WTC11 (cell line): ENCODE results near the gene FBXO45. TPM values are rescaled to one million over a fixed set of nuclear protein-coding genes. Genes with fewer than 3 reads are reported as not detected.

ENCODE experiments used
- ATF1 ChIP-seq: sonication (generic); formaldehyde crosslinking; IDR thresholded peaks from 2 replicates; pipeline ENCODE4 v1.8.1; 2023; ENCODE audit warnings: mild to moderate bottlenecking, moderate library complexity, missing genetic modification reagents
- CDX4 ChIP-seq: fragments of 250-450 bp; sonication (Bioruptor Pico); IDR thresholded peaks from 2 replicates; pipeline ENCODE4 v1.9.0; 2021; ENCODE audit warnings: moderate library complexity, mild to moderate bottlenecking, inconsistent platforms, borderline replicate concordance
- ESRRA ChIP-seq: sonication (generic); formaldehyde crosslinking; IDR thresholded peaks from 2 replicates; pipeline ENCODE4 v1.8.1; 2022; ENCODE audit warnings: mild to moderate bottlenecking, missing genetic modification reagents, borderline replicate concordance
- ETV6 ChIP-seq: sonication (generic); formaldehyde crosslinking; IDR thresholded peaks from 2 replicates; pipeline ENCODE4 v1.8.1; 2022; ENCODE audit warnings: mild to moderate bottlenecking, missing genetic modification reagents
- FOXJ3 ChIP-seq: sonication (generic); formaldehyde crosslinking; IDR thresholded peaks from 2 replicates; pipeline ENCODE4 v1.9.0; 2021; ENCODE audit warnings: missing genetic modification reagents, mild to moderate bottlenecking, borderline replicate concordance
- FOXP1 ChIP-seq: sonication (generic); formaldehyde crosslinking; IDR thresholded peaks from 2 replicates; pipeline ENCODE4 v1.8.0; 2022; ENCODE audit warnings: missing genetic modification reagents, mild to moderate bottlenecking, moderate library complexity, borderline replicate concordance
- GABPB1 ChIP-seq: sonication (generic); formaldehyde crosslinking; IDR thresholded peaks from 2 replicates; pipeline ENCODE4 v1.8.1; 2023; ENCODE audit warnings: mild to moderate bottlenecking, missing genetic modification reagents
- GTF2I ChIP-seq: fragments of 250-450 bp; sonication (Bioruptor Pico); conservative IDR thresholded peaks from 2 replicates; pipeline ENCODE4 v1.4.0; 2021; ENCODE audit warnings: mild to moderate bottlenecking
- MAX ChIP-seq: sonication (generic); formaldehyde crosslinking; IDR thresholded peaks from 2 replicates; pipeline ENCODE4 v1.8.0; 2022; ENCODE audit warnings: mild to moderate bottlenecking, missing genetic modification reagents
- NFYB ChIP-seq: sonication (generic); formaldehyde crosslinking; conservative IDR thresholded peaks from 2 replicates; pipeline ENCODE4 v1.8.0; 2022; ENCODE audit warnings: low read depth, missing genetic modification reagents
- NR2C2 ChIP-seq: sonication (generic); formaldehyde crosslinking; IDR thresholded peaks from 2 replicates; pipeline ENCODE4 v1.8.0; 2022; ENCODE audit warnings: mild to moderate bottlenecking, missing genetic modification reagents
- PRDM15 ChIP-seq: sonication (generic); formaldehyde crosslinking; IDR thresholded peaks from 2 replicates; pipeline ENCODE4 v1.8.0; 2022; ENCODE audit warnings: missing genetic modification reagents
- RORB ChIP-seq: fragments of 250-450 bp; sonication (Bioruptor Pico); IDR thresholded peaks from 2 replicates; pipeline ENCODE4 v1.9.0; 2021; ENCODE audit warnings: mild to moderate bottlenecking
- SMAD4 ChIP-seq: sonication (generic); formaldehyde crosslinking; IDR thresholded peaks from 2 replicates; pipeline ENCODE4 v1.8.0; 2022; ENCODE audit warnings: mild to moderate bottlenecking, missing genetic modification reagents
- SOX15 ChIP-seq: fragments of 250-450 bp; sonication (Bioruptor Pico); IDR thresholded peaks from 2 replicates; pipeline ENCODE4 v1.9.0; 2021; ENCODE audit warnings: mild to moderate bottlenecking
- TP53 ChIP-seq: sonication (generic); formaldehyde crosslinking; IDR thresholded peaks from 2 replicates; pipeline ENCODE4 v1.8.1; 2023; ENCODE audit warnings: mild to moderate bottlenecking, missing genetic modification reagents
- ZNF138 ChIP-seq: sonication (generic); formaldehyde crosslinking; conservative IDR thresholded peaks from 2 replicates; pipeline ENCODE4 v1.8.1; 2022; ENCODE audit warnings: mild to moderate bottlenecking, moderate library complexity, missing genetic modification reagents
- ZNF263 ChIP-seq: sonication (generic); formaldehyde crosslinking; IDR thresholded peaks from 2 replicates; pipeline ENCODE4 v1.8.1; 2022; ENCODE audit warnings: low read depth, mild to moderate bottlenecking, moderate library complexity, missing genetic modification reagents
- ZNF317 ChIP-seq: sonication (generic); formaldehyde crosslinking; IDR thresholded peaks from 2 replicates; pipeline ENCODE4 v1.8.1; 2023; ENCODE audit warnings: low read depth, mild to moderate bottlenecking, moderate library complexity, missing genetic modification reagents, borderline replicate concordance
- ZNF423 ChIP-seq: fragments of 250-450 bp; sonication (Bioruptor Pico); IDR thresholded peaks from 2 replicates; pipeline ENCODE4 v2.1.2; 2022; ENCODE audit warnings: mild to moderate bottlenecking, moderate library complexity
- ZNF671 ChIP-seq: fragments of 250-450 bp; sonication (Bioruptor Pico); IDR thresholded peaks from 2 replicates; pipeline ENCODE4 v1.8.0; 2021; ENCODE audit warnings: mild to moderate bottlenecking
- total RNA-seq: library from RNA; stranded (reverse); gene quantifications from 3 replicates; pipeline ENCODE4 v1.2.3, GENCODE V29; 2021
- TF ChIP-seq, protein P1 (sequence below): sonication (generic); formaldehyde crosslinking; IDR thresholded peaks from 2 replicates; pipeline ENCODE4 v1.8.0; 2022; ENCODE audit warnings: mild to moderate bottlenecking, missing genetic modification reagents
- TF ChIP-seq, protein P2 (sequence below): sonication (generic); formaldehyde crosslinking; IDR thresholded peaks from 2 replicates; pipeline ENCODE4 v1.8.1; 2023; ENCODE audit warnings: mild to moderate bottlenecking, missing genetic modification reagents, moderate library complexity
- TF ChIP-seq, protein P3 (sequence below): sonication (generic); formaldehyde crosslinking; IDR thresholded peaks from 2 replicates; pipeline ENCODE4 v1.8.0; 2023; ENCODE audit warnings: mild to moderate bottlenecking, missing genetic modification reagents
- TF ChIP-seq, protein P4 (sequence below): sonication (generic); formaldehyde crosslinking; IDR thresholded peaks from 2 replicates; pipeline ENCODE4 v1.8.1; 2022; ENCODE audit warnings: low read depth, missing genetic modification reagents, borderline replicate concordance
- TF ChIP-seq, protein P5 (sequence below): sonication (generic); formaldehyde crosslinking; IDR thresholded peaks from 2 replicates; pipeline ENCODE4 v1.8.0; 2022; ENCODE audit warnings: mild to moderate bottlenecking, missing genetic modification reagents

Gene FBXO45
- total RNA-seq, 1 experiment from 2014 or later: 15.4 TPM

- TF ChIP-seq CDX4 (CRISPR knock-in tag): no peak
- TF ChIP-seq ZNF423 (CRISPR knock-in tag): no peak
- TF ChIP-seq, protein P1, sequence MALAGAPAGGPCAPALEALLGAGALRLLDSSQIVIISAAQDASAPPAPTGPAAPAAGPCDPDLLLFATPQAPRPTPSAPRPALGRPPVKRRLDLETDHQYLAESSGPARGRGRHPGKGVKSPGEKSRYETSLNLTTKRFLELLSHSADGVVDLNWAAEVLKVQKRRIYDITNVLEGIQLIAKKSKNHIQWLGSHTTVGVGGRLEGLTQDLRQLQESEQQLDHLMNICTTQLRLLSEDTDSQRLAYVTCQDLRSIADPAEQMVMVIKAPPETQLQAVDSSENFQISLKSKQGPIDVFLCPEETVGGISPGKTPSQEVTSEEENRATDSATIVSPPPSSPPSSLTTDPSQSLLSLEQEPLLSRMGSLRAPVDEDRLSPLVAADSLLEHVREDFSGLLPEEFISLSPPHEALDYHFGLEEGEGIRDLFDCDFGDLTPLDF (CRISPR knock-in tag): 0 out of 2 replicates have a peak, but pooled peaks have one; percentile 42
- peak; percentile 49; the same call in 1 of the 2 replicates for TF ChIP-seq ESRRA (CRISPR knock-in tag)
- TF ChIP-seq FOXP1 (CRISPR knock-in tag): peak; percentile 68
- TF ChIP-seq, protein P2, sequence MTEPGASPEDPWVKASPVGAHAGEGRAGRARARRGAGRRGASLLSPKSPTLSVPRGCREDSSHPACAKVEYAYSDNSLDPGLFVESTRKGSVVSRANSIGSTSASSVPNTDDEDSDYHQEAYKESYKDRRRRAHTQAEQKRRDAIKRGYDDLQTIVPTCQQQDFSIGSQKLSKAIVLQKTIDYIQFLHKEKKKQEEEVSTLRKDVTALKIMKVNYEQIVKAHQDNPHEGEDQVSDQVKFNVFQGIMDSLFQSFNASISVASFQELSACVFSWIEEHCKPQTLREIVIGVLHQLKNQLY (CRISPR knock-in tag): no peak
- TF ChIP-seq ZNF671 (CRISPR knock-in tag): no peak
- 0 out of 2 replicates have a peak, but pooled peaks have one; percentile 21 for TF ChIP-seq PRDM15
- peak; percentile 82 for TF ChIP-seq GABPB1 (CRISPR knock-in tag)
- TF ChIP-seq GTF2I (CRISPR knock-in tag): no peak
- TF ChIP-seq ATF1 (CRISPR knock-in tag): peak; percentile 68; the same call in 1 of the 2 replicates
- no peak for TF ChIP-seq NR2C2
- no peak for TF ChIP-seq SOX15 (CRISPR knock-in tag)
- TF ChIP-seq, protein P3, sequence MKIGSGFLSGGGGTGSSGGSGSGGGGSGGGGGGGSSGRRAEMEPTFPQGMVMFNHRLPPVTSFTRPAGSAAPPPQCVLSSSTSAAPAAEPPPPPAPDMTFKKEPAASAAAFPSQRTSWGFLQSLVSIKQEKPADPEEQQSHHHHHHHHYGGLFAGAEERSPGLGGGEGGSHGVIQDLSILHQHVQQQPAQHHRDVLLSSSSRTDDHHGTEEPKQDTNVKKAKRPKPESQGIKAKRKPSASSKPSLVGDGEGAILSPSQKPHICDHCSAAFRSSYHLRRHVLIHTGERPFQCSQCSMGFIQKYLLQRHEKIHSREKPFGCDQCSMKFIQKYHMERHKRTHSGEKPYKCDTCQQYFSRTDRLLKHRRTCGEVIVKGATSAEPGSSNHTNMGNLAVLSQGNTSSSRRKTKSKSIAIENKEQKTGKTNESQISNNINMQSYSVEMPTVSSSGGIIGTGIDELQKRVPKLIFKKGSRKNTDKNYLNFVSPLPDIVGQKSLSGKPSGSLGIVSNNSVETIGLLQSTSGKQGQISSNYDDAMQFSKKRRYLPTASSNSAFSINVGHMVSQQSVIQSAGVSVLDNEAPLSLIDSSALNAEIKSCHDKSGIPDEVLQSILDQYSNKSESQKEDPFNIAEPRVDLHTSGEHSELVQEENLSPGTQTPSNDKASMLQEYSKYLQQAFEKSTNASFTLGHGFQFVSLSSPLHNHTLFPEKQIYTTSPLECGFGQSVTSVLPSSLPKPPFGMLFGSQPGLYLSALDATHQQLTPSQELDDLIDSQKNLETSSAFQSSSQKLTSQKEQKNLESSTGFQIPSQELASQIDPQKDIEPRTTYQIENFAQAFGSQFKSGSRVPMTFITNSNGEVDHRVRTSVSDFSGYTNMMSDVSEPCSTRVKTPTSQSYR (CRISPR knock-in tag): no peak
- peak; percentile 76; the same call in 1 of the 2 replicates for TF ChIP-seq MAX
- no peak for TF ChIP-seq FOXJ3 (CRISPR knock-in tag)
- peak; percentile 95 for TF ChIP-seq ETV6
- TF ChIP-seq ZNF138 (CRISPR knock-in tag): no peak
- TF ChIP-seq, protein P4, sequence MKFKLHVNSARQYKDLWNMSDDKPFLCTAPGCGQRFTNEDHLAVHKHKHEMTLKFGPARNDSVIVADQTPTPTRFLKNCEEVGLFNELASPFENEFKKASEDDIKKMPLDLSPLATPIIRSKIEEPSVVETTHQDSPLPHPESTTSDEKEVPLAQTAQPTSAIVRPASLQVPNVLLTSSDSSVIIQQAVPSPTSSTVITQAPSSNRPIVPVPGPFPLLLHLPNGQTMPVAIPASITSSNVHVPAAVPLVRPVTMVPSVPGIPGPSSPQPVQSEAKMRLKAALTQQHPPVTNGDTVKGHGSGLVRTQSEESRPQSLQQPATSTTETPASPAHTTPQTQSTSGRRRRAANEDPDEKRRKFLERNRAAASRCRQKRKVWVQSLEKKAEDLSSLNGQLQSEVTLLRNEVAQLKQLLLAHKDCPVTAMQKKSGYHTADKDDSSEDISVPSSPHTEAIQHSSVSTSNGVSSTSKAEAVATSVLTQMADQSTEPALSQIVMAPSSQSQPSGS (CRISPR knock-in tag): no peak
- TF ChIP-seq, protein P5, sequence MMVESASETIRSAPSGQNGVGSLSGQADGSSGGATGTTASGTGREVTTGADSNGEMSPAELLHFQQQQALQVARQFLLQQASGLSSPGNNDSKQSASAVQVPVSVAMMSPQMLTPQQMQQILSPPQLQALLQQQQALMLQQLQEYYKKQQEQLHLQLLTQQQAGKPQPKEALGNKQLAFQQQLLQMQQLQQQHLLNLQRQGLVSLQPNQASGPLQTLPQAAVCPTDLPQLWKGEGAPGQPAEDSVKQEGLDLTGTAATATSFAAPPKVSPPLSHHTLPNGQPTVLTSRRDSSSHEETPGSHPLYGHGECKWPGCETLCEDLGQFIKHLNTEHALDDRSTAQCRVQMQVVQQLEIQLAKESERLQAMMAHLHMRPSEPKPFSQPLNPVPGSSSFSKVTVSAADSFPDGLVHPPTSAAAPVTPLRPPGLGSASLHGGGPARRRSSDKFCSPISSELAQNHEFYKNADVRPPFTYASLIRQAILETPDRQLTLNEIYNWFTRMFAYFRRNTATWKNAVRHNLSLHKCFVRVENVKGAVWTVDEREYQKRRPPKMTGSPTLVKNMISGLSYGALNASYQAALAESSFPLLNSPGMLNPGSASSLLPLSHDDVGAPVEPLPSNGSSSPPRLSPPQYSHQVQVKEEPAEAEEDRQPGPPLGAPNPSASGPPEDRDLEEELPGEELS (CRISPR knock-in tag): peak; percentile 71; the same call in 1 of the 2 replicates
- TF ChIP-seq RORB (CRISPR knock-in tag): no peak
- TF ChIP-seq NFYB (CRISPR knock-in tag): peak; percentile 84
- TF ChIP-seq TP53 (CRISPR knock-in tag): peak; percentile 84
- TF ChIP-seq ZNF263 (CRISPR knock-in tag): no peak
- TF ChIP-seq SMAD4 (CRISPR knock-in tag): no peak
- TF ChIP-seq ZNF317: no peak
Measured at GRCh38 chr3:196568246-196569002, at the start of gene FBXO45, which contains the start of gene WDR53 (continued).
